ENCODE measurements around the gene MESP2.

Gene MESP2

DNA sequence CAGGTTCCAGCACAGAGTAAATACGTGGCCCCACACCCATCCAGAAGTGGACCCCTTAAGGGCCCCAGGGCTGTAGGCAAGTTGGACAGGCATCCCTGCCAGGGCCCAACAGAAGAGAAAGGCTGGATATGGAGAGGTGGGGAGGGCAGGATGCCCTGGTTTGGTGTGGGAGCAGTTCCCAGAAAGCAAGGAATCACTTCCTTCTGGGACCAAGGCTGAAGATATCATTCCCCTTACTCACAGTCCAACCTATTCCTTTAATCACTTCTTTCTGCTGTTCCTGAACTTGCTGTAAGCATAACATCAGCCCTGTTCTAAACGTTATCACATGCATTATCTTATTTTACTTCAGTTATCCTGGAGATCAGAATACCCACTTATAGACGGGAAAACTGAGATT, 6.1 kb upstream of the MESP2 start:
- no peaks in the 10 kb centered on the region for H3K36me3 ChIP-seq (ENCODE audit: control insufficient read depth in 1 of 2, insufficient read depth in 2 of 2, low read length in 2 of 2)
- H3K27ac ChIP-seq (ENCODE audit: low read depth, low read length), result no peak overlapping the region
- no peaks in the 10 kb centered on the region for H3K27me3 ChIP-seq (ENCODE audit: insufficient read depth, low read length)
- no peak overlapping the region for H3K14ac ChIP-seq (ENCODE audit: low read length)
- H3K4me2 ChIP-seq (ENCODE audit: low read length), result no peak overlapping the region
- H3K79me1 ChIP-seq (ENCODE audit: low read length), result no peaks in the 10 kb centered on the region
- H3K9me3 ChIP-seq (ENCODE audit: insufficient read depth, low read depth, low read length), result no peaks in the 10 kb centered on the region
- no CpG with 5 or more reads among the region's 3 CpGs for WGBS (ENCODE audit: extremely low coverage, insufficient coverage, insufficient read length)
- no peak overlapping the region for H4K8ac ChIP-seq (ENCODE audit: low read depth, low read length)
- no peak overlapping the region for H3K18ac ChIP-seq (ENCODE audit: low read length)
- no peak overlapping the region for H2BK5ac ChIP-seq (ENCODE audit: low read depth, low read length, poor library complexity)
- no peak overlapping the region for H4K91ac ChIP-seq (ENCODE audit: low read depth, low read length)
- no peak overlapping the region for H2BK120ac ChIP-seq (ENCODE audit: insufficient read depth, low read length, poor library complexity)
- no peak overlapping the region for H2BK12ac ChIP-seq (ENCODE audit: low read length)
- DNase-seq, result no peak
- H3K79me2 ChIP-seq (ENCODE audit: control insufficient read depth, insufficient read depth, low read length, poor library complexity), result no peaks in the 10 kb centered on the region
- H3K4me3 ChIP-seq (ENCODE audit: low read depth, low read length), result no peak overlapping the region
- no peak overlapping the region for H4K12ac ChIP-seq (ENCODE audit: low read depth, low read length)
- H3K23ac ChIP-seq (ENCODE audit: low read length), result no peak overlapping the region
- no peak overlapping the region for H2AK5ac ChIP-seq (ENCODE audit: low read length)
- H3K4ac ChIP-seq (ENCODE audit: low read depth, low read length), result no peak overlapping the region
- no peak overlapping the region for H3K9ac ChIP-seq (ENCODE audit: low read length)
- peaks cover 3 to 4% of the 10 kb centered on the region in 2 experiments for H3K4me1 ChIP-seq (ENCODE audit: control insufficient read depth in 1 of 2, insufficient read depth in 2 of 2, low read length in 2 of 2)
- H2AFZ ChIP-seq (ENCODE audit: insufficient read depth, low read length, poor library complexity), result no peak overlapping the region

DNA sequence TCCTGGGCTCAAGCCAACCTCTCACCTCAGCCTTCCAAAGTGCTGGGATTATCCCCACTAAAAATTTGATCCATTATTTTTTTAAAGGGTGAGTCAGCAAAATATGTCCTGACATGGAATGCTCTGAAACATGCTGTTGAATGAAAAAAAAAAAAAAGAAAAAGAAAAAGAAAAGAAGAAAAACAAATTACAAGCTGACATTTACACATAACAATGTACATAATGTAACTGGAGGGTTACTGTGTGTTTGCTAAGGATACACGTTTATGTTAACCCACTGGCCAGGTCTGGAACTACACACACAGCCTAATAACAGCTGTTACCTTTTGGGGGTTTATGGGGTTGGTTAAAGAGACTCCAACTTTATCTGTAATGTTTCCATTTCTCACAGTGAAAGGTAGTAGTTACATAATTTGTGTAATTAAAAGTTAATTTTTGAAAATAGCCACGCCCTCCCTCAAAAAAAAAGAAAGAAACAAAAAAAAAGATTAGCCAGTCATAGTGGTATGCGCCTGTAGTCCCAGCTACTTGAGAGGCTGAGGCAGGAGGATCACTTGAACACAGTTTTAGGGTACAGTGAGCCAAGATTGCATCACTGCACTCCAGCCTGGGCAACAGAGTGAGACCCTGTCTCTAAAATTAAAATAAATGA, 3.1 kb upstream of the MESP2 start:
- Histone ChIP-seq H3K23ac (ENCODE audit: low read length) (no peak overlapping the region), H3K4ac (ENCODE audit: low read depth, low read length) (no peak overlapping the region), H2BK120ac (ENCODE audit: insufficient read depth, low read length, poor library complexity) (no peak overlapping the region), H3K14ac (ENCODE audit: low read length) (no peak overlapping the region), H3K4me3 (ENCODE audit: low read depth, low read length) (no peak overlapping the region), H2BK5ac (ENCODE audit: low read depth, low read length, poor library complexity) (no peak overlapping the region), H3K79me2 (ENCODE audit: control insufficient read depth, insufficient read depth, low read length, poor library complexity) (no peaks in the 10 kb centered on the region), H3K18ac (ENCODE audit: low read length) (no peak overlapping the region), H4K12ac (ENCODE audit: low read depth, low read length) (no peak overlapping the region), H3K79me1 (ENCODE audit: low read length) (peaks cover 7% of the 10 kb centered on the region), H3K9ac (ENCODE audit: low read length) (no peak overlapping the region), H4K8ac (ENCODE audit: low read depth, low read length) (no peak overlapping the region), H3K4me1 (ENCODE audit: control insufficient read depth in 1 of 2, insufficient read depth in 2 of 2, low read length in 2 of 2) (peaks cover 6 to 12% of the 10 kb centered on the region in 2 experiments), H3K4me2 (ENCODE audit: low read length) (no peak overlapping the region), H3K36me3 (ENCODE audit: control insufficient read depth in 1 of 2, insufficient read depth in 2 of 2, low read length in 2 of 2) (no peaks in the 10 kb centered on the region), H2BK12ac (ENCODE audit: low read length) (no peak overlapping the region), H2AFZ (ENCODE audit: insufficient read depth, low read length, poor library complexity) (no peak overlapping the region), H4K91ac (ENCODE audit: low read depth, low read length) (no peak overlapping the region), H3K27ac (ENCODE audit: low read depth, low read length) (no peak overlapping the region), H3K27me3 (ENCODE audit: insufficient read depth, low read length) (no peaks in the 10 kb centered on the region), H3K9me3 (ENCODE audit: insufficient read depth, low read depth, low read length) (no peaks in the 10 kb centered on the region), H2AK5ac (ENCODE audit: low read length) (no peak overlapping the region)
- no peak for DNase-seq
- WGBS (ENCODE audit: extremely low coverage, insufficient coverage, insufficient read length), result no CpG with 5 or more reads among the region's 3 CpGs

DNA sequence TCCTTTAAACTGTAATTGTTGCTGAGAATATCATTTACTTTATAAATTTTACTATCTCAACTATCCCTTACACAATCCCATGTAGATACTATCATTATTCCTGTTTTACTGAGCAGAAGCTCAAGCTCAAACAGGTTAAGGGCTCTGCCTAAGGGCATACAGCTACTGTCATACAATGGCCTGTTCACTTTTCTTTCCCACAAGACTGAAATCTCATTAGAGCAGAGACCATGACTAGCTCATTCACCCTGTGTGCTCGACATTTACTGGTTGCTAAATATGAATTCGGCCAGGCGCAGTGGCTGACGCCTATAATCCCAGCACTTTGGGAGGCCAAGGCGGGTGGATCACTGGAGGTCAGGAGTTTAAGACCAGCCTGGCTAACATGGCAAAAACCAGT, 1.6 kb upstream of the MESP2 start:
- H3K27ac ChIP-seq (ENCODE audit: low read depth, low read length), result no peak overlapping the region
- H3K9me3 ChIP-seq (ENCODE audit: insufficient read depth, low read depth, low read length), result no peaks in the 10 kb centered on the region
- H2BK12ac ChIP-seq (ENCODE audit: low read length), result no peak overlapping the region
- no peaks in the 10 kb centered on the region for H3K79me2 ChIP-seq (ENCODE audit: control insufficient read depth, insufficient read depth, low read length, poor library complexity)
- H4K91ac ChIP-seq (ENCODE audit: low read depth, low read length), result no peak overlapping the region
- H3K4me1 ChIP-seq (ENCODE audit: control insufficient read depth in 1 of 2, insufficient read depth in 2 of 2, low read length in 2 of 2), result peaks cover 6 to 12% of the 10 kb centered on the region in 2 experiments
- no peak overlapping the region for H3K4me3 ChIP-seq (ENCODE audit: low read depth, low read length)
- H2BK5ac ChIP-seq (ENCODE audit: low read depth, low read length, poor library complexity), result no peak overlapping the region
- no peaks in the 10 kb centered on the region for H3K36me3 ChIP-seq (ENCODE audit: control insufficient read depth in 1 of 2, insufficient read depth in 2 of 2, low read length in 2 of 2)
- no peak overlapping the region for H4K12ac ChIP-seq (ENCODE audit: low read depth, low read length)
- no peak overlapping the region for H2AK5ac ChIP-seq (ENCODE audit: low read length)
- H2BK120ac ChIP-seq (ENCODE audit: insufficient read depth, low read length, poor library complexity), result peak overlapping the region; percentile 27
- H3K4ac ChIP-seq (ENCODE audit: low read depth, low read length), result no peak overlapping the region
- H4K8ac ChIP-seq (ENCODE audit: low read depth, low read length), result no peak overlapping the region
- H3K14ac ChIP-seq (ENCODE audit: low read length), result no peak overlapping the region
- peaks cover 7% of the 10 kb centered on the region for H3K79me1 ChIP-seq (ENCODE audit: low read length)
- H3K9ac ChIP-seq (ENCODE audit: low read length), result no peak overlapping the region
- DNase-seq, result peak in 1 of 2 donors; percentile 19
- no peaks in the 10 kb centered on the region for H3K27me3 ChIP-seq (ENCODE audit: insufficient read depth, low read length)
- no peak overlapping the region for H2AFZ ChIP-seq (ENCODE audit: insufficient read depth, low read length, poor library complexity)
- no peak overlapping the region for H3K18ac ChIP-seq (ENCODE audit: low read length)
- no CpG with 5 or more reads among the region's 5 CpGs for WGBS (ENCODE audit: extremely low coverage, insufficient coverage, insufficient read length)
- no peak overlapping the region for H3K4me2 ChIP-seq (ENCODE audit: low read length)
- H3K23ac ChIP-seq (ENCODE audit: low read length), result no peak overlapping the region

DNA sequence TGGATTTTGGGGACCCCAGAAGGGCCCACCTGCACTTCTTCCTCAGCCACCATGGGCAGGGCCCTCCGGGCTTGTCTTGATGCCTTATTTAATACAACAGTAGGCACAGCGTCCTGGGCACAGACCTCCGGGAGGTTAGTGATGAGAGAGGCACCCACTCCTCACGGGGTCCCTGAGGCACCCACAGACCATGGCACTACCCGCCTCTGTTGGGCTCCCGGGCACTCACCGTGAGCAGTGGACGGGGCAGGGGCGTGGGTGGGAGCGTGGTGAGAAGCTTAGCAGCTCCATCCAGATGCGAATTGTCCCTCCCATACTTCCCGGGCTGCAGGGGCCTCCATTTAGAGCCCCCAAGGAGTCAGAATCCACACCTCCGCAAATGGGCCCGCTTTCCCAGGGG, 317 bp upstream of the MESP2 start:
- Histone ChIP-seq H3K18ac (ENCODE audit: low read length) (no peak overlapping the region), H2AK5ac (ENCODE audit: low read length) (no peak overlapping the region), H4K91ac (ENCODE audit: low read depth, low read length) (no peak overlapping the region), H3K23ac (ENCODE audit: low read length) (no peak overlapping the region), H3K27me3 (ENCODE audit: insufficient read depth, low read length) (no peaks in the 10 kb centered on the region), H3K14ac (ENCODE audit: low read length) (no peak overlapping the region), H3K4me1 (ENCODE audit: control insufficient read depth in 1 of 2, insufficient read depth in 2 of 2, low read length in 2 of 2) (peaks cover 10 to 15% of the 10 kb centered on the region in 2 experiments), H3K9me3 (ENCODE audit: insufficient read depth, low read depth, low read length) (no peaks in the 10 kb centered on the region), H3K4me2 (ENCODE audit: low read length) (peak overlapping the region; percentile 78), H3K36me3 (ENCODE audit: control insufficient read depth in 1 of 2, insufficient read depth in 2 of 2, low read length in 2 of 2) (no peaks in the 10 kb centered on the region), H4K8ac (ENCODE audit: low read depth, low read length) (peak overlapping the region; percentile 18), H3K79me1 (ENCODE audit: low read length) (peaks cover 8% of the 10 kb centered on the region), H2BK12ac (ENCODE audit: low read length) (no peak overlapping the region), H3K27ac (ENCODE audit: low read depth, low read length) (no peak overlapping the region), H4K12ac (ENCODE audit: low read depth, low read length) (no peak overlapping the region), H2BK5ac (ENCODE audit: low read depth, low read length, poor library complexity) (no peak overlapping the region), H3K79me2 (ENCODE audit: control insufficient read depth, insufficient read depth, low read length, poor library complexity) (no peaks in the 10 kb centered on the region), H3K9ac (ENCODE audit: low read length) (no peak overlapping the region), H2AFZ (ENCODE audit: insufficient read depth, low read length, poor library complexity) (no peak overlapping the region), H3K4ac (ENCODE audit: low read depth, low read length) (no peak overlapping the region), H3K4me3 (ENCODE audit: low read depth, low read length) (no peak overlapping the region), H2BK120ac (ENCODE audit: insufficient read depth, low read length, poor library complexity) (no peak overlapping the region)
- DNase-seq, result no peak
- no CpG with 5 or more reads among the region's 14 CpGs for WGBS (ENCODE audit: extremely low coverage, insufficient coverage, insufficient read length)
